Dedifferentiated amniotic fluid mesenchymal stem cell (primary cell): ENCODE measurements around the gene LYRM1.
"Not testable (repeated sequence)": the region's sequence is repeated elsewhere in the genome, so short reads cannot be mapped to it uniquely, and the experiment has no call there.

Experiments
- DNase-seq: peaks from one replicate; pipeline ENCODE4 v3.0.0-alpha.2; 2016; ENCODE audit errors: extremely low spot score

The LYRM1 gene, protein sequence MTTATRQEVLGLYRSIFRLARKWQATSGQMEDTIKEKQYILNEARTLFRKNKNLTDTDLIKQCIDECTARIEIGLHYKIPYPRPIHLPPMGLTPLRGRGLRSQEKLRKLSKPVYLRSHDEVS

DNA sequence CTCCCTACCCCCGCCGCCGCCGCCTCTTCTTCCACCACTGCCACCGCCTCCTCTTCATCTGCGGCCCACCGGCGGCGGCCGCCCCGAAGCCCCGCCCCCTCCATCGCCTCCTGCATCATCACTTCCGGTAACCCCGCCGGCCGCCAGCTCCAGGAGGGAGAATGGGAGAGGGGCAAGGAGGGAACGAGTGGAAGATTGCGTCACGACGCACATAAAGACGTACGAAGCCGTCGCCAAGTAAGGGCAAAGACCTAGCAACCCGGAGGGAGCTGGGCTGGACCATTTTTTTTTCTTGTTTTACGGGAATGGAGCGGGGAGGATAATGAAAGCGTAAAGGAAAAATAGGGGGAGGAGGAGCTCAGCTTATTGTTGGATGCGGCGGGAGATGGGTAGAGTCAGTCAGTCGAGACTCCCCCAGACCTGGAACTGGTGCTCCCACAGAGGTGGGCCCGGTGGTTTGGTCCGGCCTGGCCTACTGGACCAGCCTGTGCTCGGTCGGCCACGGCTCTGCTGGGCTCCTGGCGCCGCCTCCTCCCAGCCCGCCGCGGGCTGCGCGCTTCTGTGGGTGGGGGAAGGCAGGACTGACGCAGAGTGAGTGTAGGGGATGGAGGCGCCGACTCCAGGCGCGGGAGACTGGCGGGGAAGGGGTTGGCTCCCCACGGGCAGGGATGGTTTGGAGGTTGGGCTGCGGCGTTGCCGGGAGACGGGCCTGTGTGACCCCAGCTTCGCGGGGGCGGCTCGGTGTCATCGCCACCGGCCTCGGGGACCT lies at the start of gene LYRM1, which contains the start of gene DCUN1D3:
Gene LYRM1, plus strand, starts transcription at position 473 of the 769 bp plus-strand sequence. CDS start 14,785 bp downstream, outside the sequence.
Gene DCUN1D3, minus strand, starts transcription at position 60 of the 769 bp plus-strand sequence. CDS start 37,820 bp downstream, outside the sequence.
- peak; percentile 97 for DNase-seq

DNA sequence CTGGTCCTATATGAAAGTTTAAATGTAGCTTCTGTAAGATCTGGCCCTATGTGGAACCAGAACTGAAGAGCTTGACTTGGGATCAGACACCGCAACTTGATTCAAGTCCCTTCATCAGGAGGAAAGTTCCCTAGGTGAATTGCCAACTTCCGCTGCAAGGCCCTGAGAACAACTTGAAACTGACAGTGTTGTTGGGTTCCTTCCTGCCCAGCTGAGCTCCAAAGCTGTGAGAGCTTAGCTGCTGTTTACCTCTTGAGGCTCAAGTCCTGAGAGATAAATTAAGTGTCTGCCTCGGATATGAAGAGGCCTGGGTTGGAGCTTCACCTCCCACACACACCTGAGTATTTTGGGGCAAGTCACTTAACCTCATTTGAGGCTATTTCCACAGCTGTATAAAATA lies 49.6 kb upstream of the LYRM1 start:
- DNase-seq, result no peak

DNA sequence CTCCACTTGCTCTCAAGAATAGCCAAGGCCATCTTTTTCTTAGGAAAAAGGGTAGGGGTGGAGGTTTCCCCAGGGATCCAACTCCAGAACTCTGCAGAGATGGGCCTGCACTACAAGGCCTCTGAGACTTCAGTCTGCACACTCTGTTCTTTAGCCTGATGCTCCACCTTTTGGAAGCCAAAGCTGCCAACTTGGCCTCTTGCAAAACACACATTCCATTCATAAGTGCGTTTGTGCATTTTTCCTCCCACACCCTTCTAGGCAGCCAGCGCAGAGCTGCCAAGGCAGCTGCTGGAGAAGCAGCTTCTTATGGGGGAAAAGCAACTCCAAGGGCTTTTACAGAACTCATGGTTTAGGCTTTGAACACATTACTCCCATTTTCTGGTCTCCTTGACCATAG lies 49.0 kb upstream of the LYRM1 start:
- peak; percentile 95 for DNase-seq

DNA sequence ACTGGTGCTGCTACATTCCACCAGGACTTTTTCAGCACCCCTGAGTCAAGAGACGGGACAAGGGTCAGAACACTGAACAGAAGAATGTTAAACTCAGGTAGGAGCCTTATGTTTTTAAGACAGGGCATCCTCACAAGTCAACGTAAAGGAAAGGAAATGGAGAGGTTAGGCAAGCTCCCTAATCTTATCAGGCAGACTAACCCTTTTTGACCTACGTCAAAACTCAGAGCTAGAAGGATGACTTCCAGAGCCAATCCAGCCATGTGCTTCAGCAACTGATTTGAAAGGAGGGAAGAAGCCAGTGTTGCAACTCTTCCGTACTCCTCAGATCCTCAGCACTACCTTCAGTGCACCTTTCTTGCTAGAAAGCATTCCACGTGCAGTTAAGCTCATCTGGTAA lies 47.4 kb upstream of the LYRM1 start:
- DNase-seq, result no peak

DNA sequence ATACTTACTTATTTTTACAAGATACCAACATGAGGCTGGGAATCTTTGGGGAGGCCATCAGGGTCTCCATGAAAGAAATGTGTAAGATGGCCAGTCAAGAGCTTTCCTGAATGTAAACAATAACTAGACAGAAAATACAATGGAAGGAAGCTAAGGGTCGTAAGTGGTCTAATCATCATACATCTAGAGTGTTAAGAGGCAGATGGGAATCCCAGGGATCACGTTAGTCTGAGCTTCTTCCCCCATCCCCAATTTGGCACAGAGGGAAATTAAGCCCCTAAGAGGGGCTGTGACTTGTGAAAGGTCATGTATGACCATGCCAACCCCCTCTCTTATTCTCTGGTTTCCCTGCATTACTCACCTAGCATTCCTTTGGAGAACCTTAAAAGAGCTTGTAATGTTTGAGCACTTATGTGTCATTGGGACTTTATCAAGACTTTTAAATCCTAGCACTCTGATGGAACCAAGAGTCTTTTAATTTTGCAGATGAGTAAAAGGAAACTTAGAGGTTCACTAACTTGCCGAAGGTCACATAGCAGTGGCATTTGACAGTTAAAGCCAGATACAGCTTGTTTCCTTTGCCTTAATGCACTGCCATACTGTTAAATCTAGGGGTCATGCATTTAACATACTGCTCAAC lies 46.5 kb upstream of the LYRM1 start:
- DNase-seq, result no peak

DNA sequence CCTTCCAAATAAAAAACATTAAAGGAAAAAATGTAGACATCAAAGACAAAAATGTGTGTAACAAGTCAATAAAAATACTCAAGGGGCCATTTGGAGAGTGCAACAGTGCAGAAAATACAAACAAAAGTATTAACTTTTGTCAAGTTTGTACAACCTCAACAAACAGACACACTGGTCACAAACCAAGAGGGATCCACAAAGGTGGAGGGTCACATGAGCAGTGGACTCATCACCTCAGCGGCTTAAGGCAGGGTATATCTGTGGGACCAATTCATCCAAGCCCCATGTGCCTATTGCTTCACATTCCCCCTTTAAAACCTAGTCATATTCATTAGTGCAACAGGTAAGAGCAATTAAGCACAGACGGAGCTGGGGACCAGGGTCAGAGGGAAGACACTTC lies 45.6 kb upstream of the LYRM1 start:
- no peak for DNase-seq

DNA sequence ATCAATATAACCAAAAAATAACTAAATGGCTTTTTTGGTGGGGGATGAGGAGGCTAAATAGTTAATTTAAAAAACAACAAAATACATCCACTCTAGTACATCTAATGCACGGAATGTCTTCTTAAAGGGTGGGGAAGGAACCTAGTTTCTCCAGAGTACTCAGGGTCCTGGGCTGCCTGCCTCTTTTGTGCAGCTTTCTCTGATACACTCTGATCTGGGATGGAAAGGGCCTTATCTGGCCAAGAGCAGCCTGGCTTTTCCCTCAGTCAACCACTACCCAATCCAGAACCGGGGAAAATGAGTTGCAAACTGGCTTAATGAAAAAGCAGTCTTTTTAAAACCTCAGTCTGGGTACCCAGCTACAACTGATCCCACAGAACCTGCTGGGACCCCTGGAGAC lies 43.3 kb upstream of the LYRM1 start:
- DNase-seq, result no peak

DNA sequence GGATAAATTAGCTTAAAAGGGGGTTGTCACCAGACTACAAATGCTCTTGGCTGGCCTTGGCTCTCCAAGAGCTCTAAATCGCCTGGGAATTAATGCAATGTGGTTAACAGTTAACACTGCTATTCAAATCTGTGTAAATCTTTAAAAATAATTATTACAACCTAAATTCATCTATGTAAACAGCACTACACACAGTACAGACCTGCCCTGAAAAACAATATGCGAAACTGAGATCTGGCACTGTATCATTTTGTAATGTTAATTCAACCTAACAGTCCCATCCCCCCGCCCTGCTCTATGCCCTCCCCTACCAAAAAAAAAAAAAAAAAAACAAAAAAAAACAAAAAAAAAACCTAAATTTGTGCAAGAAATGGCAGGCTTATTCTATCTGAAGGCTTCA lies 41.3 kb upstream of the LYRM1 start:
- no peak for DNase-seq

DNA sequence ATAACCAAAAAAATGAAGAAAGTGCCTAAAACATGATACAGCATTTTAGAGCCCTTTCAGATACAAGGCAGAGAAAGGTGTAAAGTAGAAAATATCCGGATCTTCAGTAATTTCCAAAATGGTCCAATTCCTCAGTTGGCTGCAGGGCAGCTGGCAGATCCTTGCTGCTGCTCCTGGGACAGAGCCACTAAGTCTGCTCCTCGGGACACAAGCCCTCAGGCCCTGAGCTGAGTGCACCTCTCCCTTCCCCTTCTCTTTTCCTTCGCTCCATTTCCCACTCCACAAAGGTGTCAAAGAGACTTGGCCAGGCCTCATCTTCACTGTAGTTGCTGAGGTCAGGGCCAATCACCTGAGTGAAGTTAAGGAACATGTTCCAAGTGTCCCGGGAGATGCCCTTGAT lies 40.9 kb upstream of the LYRM1 start:
- no peak for DNase-seq

DNA sequence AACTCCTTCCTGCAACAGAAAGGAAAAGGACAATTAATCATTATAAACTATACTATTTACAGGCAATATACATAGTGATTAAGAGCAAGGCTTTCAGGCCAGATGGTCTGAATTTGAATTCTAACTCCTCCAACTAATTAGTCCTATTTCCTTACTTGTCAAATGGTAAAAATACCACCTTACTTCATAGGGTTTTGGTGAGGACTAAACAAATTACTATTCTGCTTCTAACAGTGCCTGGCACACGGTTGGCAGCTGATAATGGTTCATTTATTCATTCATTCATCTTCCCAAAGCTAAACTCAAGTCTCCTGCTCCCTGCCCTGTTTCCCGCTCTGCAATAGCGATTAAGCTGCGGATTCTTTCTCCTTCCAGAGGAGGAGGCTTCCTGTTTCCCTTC lies 40.2 kb upstream of the LYRM1 start:
- no peak for DNase-seq

DNA sequence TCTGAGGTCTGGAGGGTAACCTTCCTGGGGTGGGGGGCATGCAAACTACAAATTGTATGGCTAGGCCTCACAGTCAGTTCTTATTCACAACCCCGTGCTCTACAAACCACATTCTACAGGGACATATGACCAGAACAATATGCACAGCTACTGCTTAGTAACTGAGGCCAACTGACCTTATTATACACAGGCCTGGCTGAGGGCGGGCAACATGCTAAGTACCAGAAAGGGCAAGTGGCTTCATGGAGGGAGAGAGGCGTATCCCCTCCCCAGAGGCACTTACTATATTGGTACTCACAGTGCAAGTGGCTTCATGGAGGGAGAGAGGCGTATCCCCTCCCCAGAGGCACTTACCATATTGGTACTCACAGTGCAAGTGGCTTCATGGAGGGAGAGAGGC lies 39.6 kb upstream of the LYRM1 start:
- DNase-seq, result not testable (repeated sequence)

DNA sequence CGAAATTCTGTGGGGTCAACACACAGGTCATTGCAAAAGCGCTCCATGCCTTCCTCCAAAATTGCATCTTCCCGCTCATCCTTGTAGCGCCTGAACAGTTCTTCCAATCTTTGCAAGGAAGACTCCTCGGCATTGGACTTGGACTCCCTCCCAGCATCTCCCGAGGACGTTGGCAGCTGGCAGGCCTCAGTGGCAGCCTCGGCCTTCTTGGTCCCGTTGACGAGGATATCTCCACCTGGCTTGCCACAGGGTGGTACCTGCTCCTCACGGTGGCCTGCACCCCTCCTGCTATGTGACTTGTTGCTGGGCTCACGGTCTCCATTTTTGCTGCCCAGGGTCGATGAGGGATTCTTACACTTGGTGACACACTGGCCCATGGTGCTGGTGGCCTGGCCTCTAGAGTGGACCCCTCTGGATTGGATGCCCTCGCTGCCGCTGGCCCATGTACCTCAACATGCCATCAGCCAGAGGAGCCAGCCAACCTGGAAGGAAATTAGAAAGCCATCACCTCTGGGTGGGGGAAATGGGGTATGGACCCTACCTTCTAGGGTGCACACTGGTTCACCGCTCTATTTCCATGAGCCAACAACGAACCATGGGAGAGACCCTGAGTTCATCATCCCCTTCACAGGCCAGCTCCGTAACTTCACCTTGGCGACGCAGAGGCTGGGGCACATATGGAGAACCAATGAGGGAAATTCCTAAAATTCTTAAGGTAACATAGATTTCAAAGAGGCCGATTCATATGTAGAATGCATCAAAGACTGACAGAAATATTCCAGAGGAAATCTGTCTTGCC lies 38.2 kb upstream of the LYRM1 start:
- DNase-seq, result no peak

DNA sequence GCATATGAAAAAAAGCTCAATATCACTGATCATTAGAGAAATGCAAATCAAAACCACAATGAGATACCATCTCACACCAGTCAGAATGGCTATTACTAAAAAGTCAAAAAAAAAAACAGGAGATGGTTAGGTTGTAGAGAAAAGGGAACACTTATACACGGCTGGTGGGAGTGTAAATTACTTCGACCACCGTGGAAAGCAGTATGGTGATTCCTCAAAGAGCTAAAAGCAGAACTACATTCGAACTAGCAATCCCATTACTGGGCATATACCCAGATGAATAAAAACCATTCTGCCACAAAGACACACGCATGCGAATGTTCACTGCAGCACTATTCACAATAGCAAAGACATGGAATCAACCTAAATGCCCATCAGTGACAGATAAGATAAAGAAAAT lies 36.2 kb upstream of the LYRM1 start:
- DNase-seq, result not testable (repeated sequence)

DNA sequence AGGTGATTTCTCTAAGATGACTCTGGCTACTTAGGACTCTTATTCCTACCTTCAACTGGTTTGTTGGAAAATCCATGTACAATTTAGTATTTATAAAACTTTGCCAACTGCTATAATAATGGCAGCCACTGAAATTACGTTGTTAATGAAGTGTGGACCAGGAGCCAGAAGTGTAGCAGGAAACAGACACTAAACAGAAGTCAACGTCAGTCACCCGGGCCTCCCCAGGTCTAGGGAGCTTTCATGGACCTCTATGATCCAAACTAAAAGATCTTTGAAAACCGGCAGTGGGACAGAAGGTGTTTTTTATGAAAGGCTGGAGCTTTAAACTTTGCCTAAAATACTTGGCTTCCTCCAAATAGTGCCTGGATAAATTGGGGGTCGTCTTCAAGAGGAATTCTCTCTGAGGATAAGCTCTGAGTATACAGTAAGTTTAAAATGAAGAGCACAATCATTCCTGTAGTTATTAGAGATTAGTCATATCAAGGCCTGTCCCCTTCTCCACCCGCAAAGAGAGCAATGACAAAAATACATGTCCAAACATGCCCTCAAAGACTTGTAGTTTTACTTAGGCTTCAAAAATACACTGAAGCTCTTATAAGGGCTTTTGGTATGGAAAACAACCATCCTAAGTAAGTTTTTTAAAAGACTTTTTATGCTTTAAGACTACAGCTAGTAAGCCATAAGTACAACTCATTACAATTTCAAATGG lies 35.0 kb upstream of the LYRM1 start:
- DNase-seq, result no peak

DNA sequence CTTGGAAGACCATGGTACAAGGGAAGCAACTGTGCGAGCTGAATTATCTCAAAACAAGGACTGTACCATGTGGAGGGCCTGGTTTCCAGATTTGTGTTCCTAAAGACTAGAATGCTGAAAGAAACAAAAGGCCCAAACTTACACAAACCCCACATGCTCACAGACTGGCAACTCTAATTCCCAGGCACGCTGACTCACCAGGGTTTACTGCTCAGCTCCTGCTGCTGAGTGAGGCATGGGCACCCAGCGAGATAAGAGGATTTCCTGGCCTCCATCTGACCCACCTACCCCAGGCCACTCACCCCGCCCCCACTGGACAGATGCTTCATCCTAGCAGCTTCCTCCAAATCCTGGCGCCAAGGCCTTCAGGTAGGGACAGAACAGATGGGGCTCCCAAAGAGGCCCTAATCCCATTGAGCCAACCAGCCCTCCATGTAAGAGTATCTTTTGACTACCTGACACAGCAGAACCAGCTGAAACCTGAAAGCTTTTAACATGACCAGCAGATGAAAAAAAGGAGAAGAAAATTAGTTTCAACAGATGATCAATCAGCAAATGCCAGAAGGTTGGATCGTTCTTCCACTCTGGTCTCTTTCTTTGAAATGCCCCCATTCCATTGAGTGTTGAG lies 34.3 kb upstream of the LYRM1 start:
- DNase-seq, result peak; percentile 74

DNA sequence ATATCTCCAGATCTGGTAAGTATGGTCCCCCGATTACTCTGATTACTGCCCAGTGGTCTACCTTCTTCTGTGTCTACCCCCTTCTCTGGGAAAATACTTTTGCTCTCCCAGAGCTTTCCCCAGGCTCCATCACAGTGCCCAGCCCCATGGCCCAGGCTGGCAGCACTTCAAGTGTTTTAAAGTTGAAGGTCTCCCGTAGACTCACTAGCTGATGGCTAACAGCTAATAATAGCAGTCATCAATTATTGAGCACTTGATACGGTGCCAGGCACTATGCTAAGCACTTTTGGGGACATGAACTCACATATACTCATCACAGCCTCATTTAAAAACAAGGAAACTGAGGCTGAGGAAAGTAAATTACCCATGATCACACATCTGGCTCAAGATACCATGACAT lies 33.8 kb upstream of the LYRM1 start:
- no peak for DNase-seq

DNA sequence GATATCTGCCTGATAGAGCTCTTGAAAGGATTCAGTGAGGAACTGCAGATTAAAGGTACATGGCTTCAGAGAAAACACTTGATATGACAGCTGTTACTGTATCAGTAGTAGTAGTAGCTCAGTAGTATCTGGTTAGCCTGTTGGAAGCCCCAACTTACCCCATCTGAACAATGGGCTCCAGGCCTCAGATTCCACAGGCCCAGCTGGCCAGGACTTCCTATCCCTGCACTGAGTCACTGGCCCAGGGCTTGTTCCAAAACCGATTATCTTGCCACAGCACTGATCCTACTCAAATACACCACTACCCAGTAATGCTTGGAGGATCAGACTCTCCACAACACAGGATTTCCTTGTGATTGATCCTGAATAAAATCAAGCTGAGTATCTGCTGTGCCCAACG lies 33.0 kb upstream of the LYRM1 start:
- no peak for DNase-seq

DNA sequence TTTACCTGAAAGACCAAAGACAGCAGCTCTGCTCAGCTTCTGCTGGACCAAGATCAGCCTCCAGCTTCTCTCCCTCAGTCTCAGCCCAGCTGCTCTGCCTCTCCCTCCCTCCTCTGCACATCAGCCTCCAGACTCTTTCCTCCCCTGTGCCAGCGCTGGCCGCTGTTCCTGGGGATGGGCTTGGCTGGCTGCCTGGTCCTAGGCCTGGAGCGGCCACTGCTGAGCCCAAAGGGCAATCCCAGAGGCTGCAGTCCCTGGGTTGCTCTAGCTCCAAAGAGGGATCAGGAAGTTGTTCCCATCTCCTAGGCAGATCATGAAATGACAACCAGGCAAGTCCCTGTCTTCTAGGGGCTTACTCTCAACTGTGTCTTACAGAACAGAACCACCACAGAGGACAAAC lies 31.7 kb upstream of the LYRM1 start:
- no peak for DNase-seq

DNA sequence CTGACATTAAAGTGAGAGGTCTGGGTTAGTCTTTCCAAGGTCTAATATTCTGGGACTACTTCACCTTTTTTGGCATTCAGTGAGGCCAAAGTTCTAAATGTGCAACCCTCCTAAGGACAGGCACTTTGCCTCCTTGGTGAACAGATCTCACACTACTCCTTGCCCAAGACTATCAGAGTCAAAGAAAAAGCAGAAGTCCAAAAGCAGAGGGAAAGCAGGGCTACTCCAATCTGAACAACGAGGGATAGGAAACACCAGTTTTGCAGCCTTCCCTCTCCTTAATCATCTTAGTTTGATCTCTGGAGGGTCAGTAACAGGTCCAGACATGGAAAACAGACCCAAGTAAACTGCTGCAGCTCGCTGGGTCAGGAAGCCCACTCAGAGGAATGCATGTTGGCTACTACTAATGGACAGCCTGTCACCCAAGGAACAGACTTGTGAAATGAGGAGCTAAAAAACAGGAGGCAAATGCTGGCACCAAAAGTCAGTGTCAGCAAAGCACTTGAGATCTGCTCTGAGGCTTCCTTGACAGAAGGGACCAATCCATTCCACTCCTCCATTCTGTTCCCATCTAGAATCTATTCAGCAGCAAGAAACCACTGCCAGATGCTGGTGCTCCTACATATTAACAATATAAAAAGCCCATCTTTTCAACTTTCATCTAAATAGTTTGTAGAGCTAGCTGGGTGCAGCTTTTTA lies 30.3 kb upstream of the LYRM1 start:
- DNase-seq, result no peak

DNA sequence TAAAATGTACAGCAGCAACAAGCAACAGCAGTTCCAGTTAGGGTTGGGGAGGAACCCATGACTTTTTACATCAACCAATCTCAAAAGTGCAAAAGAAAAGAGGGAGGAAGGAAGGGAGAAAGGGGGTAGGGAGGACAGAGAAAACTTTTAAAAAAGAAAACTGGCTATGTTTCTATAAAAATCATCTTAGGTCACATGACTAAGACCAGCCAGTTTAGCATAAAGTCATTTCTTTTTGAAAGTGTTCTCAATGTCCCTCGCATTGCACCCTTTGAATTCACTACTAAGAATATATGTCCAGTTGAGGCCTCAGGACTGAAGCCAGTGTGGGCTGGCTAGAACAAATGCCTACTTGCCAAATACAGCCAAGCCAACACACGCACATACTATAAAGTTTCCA lies 29.3 kb upstream of the LYRM1 start:
- no peak for DNase-seq
